Amygdala (tissue), 56 donors: ENCODE data around the gene ZBTB26.

Source experiments
- DNase-seq, 56 donors: peaks; one replicate each; lab custom pipeline; 2025; lab: John Stamatoyannopoulos, UW

ZBTB26 gene, protein sequence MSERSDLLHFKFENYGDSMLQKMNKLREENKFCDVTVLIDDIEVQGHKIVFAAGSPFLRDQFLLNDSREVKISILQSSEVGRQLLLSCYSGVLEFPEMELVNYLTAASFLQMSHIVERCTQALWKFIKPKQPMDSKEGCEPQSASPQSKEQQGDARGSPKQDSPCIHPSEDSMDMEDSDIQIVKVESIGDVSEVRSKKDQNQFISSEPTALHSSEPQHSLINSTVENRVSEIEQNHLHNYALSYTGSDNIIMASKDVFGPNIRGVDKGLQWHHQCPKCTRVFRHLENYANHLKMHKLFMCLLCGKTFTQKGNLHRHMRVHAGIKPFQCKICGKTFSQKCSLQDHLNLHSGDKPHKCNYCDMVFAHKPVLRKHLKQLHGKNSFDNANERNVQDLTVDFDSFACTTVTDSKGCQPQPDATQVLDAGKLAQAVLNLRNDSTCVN

DNA sequence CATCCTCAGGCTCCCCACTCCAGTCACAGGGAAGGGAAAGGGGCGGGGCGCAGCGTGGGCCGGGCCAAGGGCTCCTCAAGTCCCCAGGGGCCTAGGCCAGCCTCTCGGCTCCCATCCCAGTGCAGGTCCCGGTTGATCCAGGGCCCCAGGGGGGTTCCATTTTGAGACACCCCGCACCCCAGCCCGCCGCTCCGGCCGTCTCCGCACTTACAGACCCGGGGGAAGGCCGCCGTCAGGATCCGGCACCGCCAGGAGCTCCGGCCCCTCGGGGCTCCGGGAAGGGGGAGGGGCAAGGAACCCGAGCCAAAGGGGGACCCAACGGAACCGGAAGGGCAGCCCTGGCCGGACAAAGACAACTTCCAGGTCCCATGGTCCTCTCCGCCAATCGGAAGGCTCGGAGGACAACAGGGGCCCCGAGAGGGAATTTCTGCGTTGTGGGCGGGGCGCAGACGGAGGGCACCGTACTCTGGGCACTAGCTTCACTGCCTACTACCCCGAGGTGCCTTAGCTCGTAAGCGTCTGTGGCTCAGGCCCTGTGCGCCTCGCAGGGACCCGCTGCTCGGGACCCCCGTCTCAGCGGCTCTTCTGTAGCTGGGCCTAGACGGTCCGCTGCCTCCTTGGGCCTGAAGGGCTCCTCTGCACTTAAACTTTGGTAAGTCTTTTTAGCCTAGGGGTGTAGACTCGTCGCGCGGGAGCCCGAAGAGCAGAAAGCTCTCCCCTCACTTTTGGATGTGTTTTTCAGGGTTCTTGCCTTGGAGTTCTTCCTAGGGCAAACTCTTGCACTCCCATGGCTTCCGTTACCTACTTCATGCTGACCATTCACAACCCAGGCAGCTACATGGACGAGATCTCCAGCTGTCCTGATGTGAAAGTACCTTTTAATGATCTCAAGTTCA lies at the start of gene ZBTB26:
Gene ZBTB26, minus strand, starts transcription at position 287 of the 896 bp plus-strand sequence. CDS start 11,578 bp downstream, outside the sequence.
- DNase-seq, result peak; percentile 44 to 97 (median 92)

DNA sequence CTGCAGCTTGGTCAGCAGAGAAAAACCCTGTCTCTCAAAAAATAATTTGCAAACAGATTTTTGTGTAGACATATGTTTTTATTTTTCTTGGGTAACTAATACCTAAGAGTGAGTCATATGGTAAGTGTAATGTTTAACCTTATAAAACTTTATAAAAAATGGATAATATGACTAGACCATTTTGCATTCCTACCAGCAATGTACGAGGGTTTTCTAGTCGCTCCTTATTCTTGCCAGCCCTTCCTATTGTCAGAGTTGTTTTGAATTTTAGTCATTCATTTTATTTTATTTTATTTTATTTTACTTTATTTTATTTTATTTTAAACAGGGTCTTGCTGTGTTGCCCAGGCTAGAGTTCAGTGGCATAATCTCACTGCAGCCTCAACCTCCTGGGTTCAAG lies 47.3 kb upstream of the ZBTB26 start:
- DNase-seq, result no peak

DNA sequence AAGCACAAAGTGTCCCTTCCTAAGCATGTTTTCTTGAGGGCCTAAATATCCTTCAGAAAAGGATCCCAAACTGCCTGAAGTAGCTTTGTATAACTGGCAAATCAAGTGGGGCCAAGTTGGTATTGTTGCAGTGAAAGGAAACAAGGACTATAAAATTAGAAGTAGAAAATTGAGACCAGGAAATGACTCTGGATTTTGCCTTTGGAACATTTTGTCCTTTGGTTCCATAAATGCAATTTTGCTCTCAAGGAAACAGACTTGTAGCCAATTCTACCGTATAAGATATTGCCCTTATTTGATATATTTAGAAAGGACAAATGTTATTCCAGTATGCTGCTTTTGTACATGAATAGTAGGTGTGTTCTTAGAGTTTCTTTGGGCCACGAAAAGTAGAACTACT lies 43.9 kb upstream of the ZBTB26 start:
- no peak for DNase-seq

DNA sequence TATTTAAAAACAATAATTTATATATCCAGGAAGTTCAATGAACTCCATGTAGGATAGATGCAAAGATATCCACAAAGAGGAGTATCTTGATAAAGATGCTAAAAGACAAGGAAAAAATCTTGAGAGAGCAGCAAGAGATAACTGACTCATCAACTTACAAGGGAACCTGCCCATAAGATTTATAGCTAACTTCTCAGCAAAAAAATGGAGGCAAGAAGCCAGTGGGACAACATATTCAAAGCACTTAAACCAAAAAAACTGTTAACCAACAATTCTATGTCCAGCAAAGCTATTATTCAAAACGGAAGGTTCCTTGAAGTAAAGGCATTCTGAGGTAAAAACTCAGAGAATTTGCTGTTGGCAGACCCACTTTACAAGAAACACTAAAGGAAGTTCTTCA lies 29.8 kb upstream of the ZBTB26 start:
- no peak for DNase-seq

DNA sequence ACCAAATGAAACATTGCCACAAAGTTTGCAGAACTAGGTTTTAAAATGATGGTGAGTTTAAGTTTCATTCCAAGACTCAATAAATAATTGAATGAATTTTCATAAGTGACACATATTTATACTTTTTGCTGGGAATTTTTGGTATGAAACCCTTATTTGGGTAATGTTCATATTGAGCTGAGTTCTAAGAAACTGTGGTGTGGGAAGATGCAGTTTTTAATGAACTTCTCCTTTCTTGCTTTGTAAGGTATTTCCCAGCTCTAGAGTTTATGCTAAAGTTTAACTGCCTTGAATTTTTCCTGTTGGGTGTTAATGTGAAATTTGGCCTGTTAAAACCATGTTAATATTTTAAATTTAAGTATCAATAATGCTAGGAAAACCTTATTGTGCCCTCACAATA lies 24.6 kb upstream of the ZBTB26 start:
- DNase-seq, result no peak

DNA sequence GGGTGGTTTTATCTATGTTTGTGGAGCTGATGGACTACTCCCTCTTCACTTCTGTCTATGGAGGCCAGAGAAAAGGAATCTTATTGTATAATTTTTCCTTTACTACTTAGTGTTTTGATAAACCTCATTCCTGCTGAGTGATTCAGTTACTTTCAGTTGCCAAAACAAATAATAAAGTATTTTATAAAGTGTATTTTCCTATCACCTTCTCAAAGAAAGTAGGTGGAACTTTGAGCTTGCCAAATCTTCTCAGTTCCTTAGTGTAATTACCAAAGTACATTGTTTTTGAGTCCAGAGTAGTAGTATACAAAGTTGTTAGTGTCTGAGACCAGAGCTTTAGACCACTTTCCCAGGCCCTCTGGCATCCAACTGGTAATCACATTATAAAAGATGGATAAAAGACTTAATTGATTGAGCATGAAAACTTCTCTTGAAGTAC lies 23.0 kb upstream of the ZBTB26 start:
- DNase-seq, result no peak

DNA sequence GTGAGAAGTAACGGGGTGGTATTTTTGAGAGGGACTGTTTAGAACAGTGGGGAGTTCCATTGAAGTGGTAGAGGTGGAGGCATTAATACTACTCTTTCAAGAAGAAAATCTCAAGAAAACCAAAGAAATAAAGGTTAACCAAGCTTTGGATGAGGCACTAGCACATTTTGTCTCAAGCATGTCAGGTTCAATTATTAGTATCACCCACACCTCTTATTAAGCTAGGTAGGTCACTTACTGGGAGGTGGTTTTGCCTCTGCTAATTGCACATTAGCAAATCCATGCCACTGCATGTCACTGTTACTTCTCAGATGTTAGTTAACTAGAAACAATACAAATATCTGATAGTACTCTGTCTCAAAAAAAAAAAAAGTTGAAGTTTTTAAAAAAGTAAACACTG lies 19.7 kb upstream of the ZBTB26 start:
- no peak for DNase-seq

DNA sequence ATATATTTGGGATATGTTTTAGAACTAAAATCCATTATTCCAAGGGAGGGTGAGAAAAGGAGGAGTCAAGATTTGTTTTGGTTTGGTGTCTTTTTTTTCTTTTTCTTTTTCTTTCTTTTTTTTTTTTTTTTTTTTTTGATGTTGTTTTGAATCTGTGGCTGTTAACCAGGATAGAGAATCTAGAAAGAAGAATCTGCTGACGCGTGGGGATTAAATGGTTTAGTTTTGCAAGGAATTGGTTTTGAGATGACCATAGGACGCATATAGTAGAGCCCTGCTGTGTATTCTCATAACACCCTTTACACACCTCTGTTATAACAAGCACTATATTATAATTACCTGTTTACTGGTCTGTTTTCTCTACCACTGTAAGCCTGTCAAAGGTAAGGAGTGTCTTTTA lies 19.0 kb upstream of the ZBTB26 start:
- DNase-seq, result no peak

DNA sequence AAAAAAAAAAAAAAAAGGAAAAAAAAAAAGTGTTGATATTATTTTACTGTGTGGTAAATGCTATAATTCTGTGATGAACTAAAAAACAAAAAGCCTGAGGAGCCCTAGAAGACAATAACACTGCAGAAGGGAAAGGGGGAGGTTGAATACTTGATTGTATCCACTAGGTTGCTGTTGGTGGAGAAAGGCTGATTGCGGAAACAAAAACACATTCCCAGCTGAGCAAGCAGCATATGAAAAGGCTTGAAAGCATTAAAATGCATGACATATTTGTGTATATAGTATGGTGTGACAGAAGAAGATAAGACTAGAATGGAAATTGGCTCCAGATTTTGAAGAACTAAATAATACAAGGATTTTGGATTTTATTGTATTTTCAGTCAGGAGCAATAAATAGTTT lies 18.4 kb upstream of the ZBTB26 start:
- DNase-seq, result peak in 1 of 56 donors; percentile 1

DNA sequence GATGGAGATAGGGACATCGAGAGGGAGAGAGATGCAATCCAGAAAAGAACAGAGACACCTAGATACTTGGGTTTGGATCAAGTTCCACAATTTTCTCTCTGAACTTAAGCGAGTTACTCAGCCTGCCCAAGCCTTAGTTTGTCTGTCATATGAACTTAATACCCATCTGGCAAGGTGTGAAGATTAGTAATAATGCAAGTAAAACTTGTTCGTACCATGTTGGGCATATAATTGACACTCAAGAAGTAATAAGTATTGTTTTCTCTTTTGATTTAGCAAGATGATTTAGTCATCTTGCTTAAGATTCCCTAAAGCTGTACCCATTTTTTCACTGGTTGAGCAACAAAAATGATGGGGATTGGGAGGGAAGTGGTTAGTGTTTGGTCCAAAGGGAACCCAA lies 17.0 kb upstream of the ZBTB26 start:
- DNase-seq, result no peak

DNA sequence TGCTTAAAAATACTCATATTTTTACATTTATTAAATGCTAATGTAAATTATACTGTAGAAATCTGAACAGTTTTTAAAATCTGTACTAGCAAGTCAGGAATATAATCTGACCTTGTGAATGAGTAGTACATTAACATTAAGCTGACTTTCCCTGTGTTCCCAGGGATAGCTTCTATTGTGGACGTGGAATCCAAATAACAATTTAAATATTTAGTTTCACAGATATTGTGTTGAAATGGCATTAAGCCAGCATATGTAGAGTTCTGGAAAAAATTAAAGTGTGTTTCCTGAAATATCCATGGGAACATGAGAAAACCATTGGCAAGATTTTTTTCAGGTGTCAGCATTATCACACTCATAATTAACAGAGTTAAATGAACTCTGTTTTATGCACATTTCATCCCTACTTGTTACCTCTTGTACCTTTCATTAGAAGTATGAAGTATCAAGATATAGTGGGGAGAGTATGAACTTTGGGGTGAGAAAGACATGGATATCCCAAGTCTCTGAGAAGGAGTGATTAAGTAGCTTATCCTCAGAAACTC lies 15.2 kb upstream of the ZBTB26 start:
- DNase-seq, result no peak

DNA sequence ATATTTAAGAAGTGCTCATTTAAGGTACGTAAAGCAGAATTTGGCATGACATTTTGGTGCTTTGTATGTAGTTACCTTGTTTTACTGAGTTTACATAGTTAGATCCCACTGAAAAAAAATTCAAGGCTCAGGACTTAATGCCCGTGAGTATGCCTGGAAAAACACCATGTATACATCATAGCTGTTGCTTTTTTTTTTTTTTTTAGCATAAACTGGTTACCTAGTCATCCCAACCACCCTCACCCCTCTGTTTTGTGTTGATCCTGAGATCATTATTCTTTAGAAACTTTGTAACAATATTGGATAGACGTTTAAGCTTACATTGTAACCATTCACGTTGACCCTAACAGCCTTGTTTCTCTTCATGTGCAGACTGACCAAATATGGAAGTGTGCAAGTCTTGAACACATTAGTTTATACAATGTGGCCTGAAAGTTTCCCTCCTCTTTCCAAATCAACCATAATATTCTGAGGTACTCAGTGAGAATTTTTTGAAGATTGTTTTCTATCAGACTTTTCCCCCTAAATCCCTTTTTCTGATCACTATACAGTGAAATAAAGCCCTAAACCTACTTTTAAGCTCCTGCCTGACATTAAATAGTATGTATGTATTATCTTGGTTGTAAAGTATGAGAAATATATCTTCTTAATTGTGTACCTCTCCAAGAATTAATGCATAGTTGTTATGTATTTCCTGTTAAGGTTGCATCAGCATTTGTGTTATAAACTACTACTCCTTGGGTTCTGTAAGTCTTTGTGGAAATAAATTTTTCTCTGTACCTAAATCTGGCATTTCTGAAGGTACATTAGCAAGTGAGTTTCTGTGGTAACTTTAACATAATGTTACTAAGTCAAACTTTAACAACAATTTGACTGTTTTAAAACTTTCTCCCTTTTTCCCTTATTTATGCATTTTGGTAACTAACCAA lies 13.9 kb upstream of the ZBTB26 start:
- DNase-seq, result no peak

DNA sequence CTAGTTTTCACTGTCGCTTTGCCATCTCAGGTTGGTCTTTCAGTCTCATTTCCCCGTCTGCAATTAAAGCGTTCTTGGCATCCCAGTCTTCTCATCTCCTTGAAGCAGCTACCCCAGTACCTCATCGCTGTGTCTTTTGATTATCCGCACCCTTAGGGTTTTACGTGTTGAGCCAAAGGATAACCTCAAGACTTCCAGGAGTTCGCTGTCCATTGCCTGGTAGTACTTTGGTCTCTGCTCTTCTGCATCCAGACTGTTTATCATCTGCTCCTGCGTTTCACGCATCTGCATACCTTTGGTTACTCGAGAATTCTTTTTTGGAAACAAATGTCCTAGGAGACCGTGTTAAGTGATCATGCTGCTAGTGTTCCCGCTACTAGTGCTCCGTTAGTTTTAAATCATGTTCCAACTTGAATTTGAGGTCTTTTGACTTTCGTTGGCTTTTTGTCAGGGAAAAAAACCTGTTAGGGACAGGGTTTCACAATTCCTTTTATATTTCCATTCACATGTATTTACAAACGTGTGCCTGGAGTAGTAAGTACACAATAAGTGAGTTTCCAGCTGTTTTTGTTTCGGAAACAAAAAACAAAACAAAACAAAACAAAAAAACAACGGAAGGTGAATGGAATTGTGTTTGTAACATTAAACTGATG lies 10.4 kb upstream of the ZBTB26 start:
- peak in 5 of 56 donors; percentile 12 to 26 (median 21) for DNase-seq

DNA sequence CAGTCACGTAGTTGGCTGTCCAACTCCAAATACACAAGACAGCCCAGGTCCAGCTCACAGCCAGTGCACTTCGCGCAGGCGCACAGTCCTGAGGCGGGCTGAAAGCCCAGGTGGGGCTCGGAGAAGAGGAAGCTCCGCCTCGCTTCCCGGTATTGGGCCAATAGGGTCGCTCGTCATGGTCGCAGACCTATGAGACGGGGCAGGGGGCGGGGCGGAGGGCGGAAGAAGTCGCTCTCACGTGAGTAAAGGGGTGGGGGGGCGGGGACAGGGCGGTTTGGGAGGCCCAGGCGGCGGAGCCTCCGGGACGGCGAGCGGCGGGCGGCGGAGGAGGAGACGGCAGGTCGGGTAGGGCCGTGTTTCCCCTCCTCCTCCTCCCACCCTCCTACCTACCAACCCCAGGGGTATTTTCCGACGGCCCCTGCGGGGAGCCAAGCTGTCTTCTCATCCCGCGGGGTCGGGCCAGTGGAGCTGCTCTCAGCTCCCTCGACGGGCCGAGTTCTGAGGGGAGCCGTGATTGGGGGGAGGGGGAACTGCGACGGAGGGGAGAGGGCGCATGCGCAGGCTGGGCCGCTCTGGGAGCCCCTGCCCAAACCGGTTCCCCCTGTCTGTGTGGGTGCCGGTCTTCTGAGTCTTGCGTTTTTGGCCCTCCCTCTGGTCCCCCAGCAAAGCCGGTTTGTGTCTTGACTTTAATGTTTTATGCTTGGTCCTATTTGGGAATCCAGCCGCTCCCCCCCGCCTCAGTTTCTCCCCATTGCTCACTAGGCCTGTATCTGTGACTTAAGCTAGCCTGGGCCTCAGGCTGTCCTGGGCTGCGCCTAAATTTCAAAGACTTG lies 9.7 kb upstream of the ZBTB26 start, which contains the start of gene RABGAP1:
Gene RABGAP1, plus strand, starts transcription at position 272 of the 833 bp plus-strand sequence. CDS start 16,040 bp downstream, outside the sequence.
- DNase-seq, result peak; percentile 48 to 99 (median 97)

DNA sequence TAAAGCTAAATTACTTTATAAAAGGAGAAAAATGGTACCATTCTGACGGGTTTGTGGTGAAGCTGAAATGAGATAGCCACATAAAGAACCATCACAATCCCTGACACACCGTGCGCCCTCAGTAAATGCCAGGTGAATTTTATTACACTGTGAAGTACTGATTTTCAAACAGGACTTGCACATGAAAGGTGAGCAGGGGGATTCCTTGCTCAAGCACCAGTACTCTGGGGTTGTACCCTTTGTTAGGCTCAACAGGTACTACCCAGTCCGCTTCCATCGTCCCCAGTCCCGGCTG lies 9.1 kb upstream of the ZBTB26 start:
- no peak for DNase-seq

DNA sequence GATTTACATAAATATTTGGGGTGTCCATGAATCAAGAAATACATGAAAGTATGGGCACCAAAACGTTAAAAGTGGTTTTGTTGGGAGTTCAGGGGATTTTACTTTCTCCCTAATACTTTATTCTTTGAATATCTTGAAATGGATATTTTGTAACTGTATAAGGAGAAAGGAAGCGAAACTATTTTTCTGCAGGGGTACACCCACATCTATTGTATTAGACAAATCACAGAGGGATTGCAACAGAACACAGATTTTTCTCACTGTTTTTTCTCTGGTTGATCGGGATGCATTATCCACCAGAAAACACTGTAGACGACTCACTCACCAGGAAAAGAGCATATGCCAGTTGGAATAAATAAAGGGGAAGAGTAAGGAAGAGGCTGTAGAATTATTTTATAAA lies 8.3 kb upstream of the ZBTB26 start:
- DNase-seq, result no peak

DNA sequence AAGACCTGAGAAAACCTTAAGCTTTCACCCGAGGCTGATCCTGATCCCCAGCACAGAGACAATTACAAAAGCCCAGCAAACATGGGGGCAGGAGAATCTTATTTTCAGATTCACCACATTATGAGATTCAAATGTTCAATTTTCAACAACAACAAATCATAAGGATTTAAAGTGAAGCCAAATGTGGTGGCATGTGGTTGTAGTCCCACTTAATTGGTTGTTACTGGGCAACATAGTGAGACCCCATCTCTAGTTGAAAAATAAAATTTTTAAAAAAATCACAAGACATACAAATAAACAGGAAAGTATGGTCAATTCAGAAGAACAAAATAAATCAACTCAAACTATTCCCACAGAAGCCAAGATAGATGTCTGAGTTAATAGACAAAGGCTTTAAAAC lies 5.6 kb upstream of the ZBTB26 start:
- no peak for DNase-seq

DNA sequence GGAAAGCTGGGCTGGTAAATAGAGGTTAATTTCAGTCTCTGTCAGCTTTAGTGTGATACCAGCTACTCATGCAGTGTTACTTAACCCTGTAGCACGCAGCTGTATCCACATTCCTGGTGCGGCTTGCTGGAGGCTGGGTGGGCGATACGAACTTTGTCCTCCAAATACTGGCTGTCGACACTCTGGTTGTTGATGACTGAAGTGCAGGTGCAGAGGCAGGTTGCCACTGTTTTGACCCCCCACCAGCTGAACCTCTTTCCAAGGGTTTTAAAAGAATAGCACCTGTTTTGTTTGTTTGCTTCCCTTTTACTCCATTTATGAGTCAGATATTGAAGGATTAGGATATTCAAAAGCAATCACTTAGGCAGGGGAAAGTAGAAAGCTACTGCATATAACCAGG lies 5.2 kb upstream of the ZBTB26 start:
- no peak for DNase-seq
